COLO668 (cell line): ENCODE results near the gene CD226.

ENCODE experiments used
- DNase-seq: peaks from one replicate; lab custom pipeline; 2025; ENCODE audit not compliant: unreplicated experiment; lab: John Stamatoyannopoulos, UW

The CD226 gene

GRCh38 chr18:69820538-69820937, 127.1 kb downstream of the CD226 start:
- no peak for DNase-seq

GRCh38 chr18:69819460-69819859, 128.2 kb downstream of the CD226 start:
- DNase-seq = no peak

GRCh38 chr18:69817335-69817940, 130.2 kb downstream of the CD226 start:
- no peak for DNase-seq

DNA sequence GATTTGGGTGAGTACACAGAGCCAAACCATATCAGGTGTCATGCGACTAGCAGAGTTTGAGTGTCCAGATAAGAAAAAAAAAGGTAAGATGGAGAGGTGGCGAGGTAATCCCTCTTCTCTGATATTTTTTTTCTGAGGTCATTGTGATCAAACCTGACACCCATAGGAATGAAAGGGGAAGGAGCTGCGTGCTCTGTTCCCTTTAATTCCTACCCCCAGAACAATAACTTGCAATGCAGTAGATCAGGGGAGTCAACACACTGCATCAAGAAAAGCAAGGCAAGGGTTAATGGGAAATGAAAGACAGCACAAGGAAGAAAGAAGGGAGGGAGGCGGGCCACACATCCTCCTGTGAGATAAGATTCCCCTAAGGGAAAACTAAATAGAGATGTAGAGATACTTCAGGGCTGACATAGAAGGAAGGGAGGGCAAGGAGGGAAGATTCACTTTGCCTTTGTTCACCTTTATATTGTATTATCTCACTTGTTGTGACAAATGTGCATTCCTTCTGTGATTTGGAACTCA, 132.8 kb downstream of the CD226 start:
- no peak for DNase-seq

GRCh38 chr18:69813559-69813958, 134.1 kb downstream of the CD226 start:
- no peak for DNase-seq

GRCh38 chr18:69808399-69808798, 139.3 kb downstream of the CD226 start:
- DNase-seq = no peak

DNA sequence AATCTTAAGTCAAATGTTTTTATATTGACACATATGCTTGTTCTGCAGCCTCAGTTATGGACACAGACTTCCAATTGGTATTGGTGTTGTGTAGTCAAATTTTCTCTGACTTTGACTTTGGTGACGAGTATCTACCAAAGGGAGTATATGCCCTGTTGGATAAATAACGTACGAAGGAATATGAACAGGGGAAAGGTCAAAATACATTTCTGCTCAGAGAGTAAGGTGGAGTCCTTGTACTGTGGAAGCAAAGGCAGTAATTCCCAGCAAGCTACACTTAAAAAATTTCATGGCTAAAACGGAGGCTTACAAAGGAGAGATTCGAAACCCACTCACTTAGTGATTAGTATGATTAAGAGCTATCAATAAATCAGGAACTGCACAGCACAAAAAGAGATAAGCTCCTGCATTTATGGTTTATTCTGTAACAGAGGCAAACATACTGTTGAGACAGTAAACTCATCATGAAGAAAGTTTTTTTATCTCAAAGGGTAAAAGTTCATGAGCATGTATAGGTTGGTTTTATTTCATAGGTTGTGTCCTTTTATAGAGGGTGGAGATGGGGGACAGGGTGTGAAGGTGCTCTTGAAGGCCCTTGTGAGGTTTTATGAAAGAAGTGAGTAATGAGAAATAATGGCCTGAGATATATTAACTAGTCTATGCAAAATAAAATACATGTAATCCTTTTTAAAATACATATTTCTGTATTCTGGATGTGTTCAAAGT, 142.7 kb downstream of the CD226 start:
- no peak for DNase-seq
